GM13976 (cell line): ENCODE measurements around the gene STIL.

Experiments
- DNase-seq: peaks from one replicate; pipeline ENCODE4 v3.0.0; 2012; ENCODE audit warnings: low spot score
- CTCF ChIP-seq: IDR thresholded peaks from 2 replicates; pipeline ENCODE4 v1.5.1; 2012; ENCODE audit warnings: borderline replicate concordance, mild to moderate bottlenecking; ENCODE audit not compliant: insufficient read depth; ENCODE audit errors: extremely low read depth, missing control alignments, control extremely low read depth
- in situ Hi-C: fragments of 300-500 bp; cut with MboI; formaldehyde crosslinking; loops from one replicate; pipeline ENCODE4 v1.12.0; 2022; ENCODE audit warnings: low sequenced_read_pairs, mixed read lengths, inconsistent platforms; ENCODE audit not compliant: unreplicated experiment

The STIL gene

GRCh38 chr1:47238935-47239592 lies 74.9 kb downstream of the STIL start:
- no peak for TF ChIP-seq CTCF
- in situ Hi-C loops, result no loop called here

GRCh38 chr1:47235806-47236205 lies 78.1 kb downstream of the STIL start:
- no peak for TF ChIP-seq CTCF
- DNase-seq, result no peak
- in situ Hi-C loops, result no loop called here

More at GRCh38 chr1:47238935-47239592, 74.9 kb downstream of the STIL start:
- no peak for DNase-seq

GRCh38 chr1:47235241-47235681 lies 78.7 kb downstream of the STIL start:
- in situ Hi-C loops, result no loop called here
- no peak for TF ChIP-seq CTCF

GRCh38 chr1:47233186-47233585 lies 80.8 kb downstream of the STIL start:
- DNase-seq, result no peak
- TF ChIP-seq CTCF, result no peak
- in situ Hi-C loops, result no loop called here

More at GRCh38 chr1:47235241-47235681, 78.7 kb downstream of the STIL start:
- DNase-seq, result no peak

GRCh38 chr1:47232187-47232874 lies 81.6 kb downstream of the STIL start, which contains the start of gene TAL1:
Gene TAL1 (minus strand): TSS chr1:47232225. CDS start chr1:47225888, 6,337 bp downstream.
- no peak for DNase-seq
- TF ChIP-seq CTCF, result no peak
- in situ Hi-C loops, result no loop called here

GRCh38 chr1:47231301-47232186 lies 82.4 kb downstream of the STIL start:
- peak; percentile 58 for DNase-seq
- in situ Hi-C loops, result no loop called here
- no peak for TF ChIP-seq CTCF
